ENCODE results near the gene NCK2.

Gene NCK2

GRCh38 chr2:105932582-105932981 is 187.9 kb downstream of the NCK2 start:
- H3K4me3 ChIP-seq (ENCODE audit: severe bottlenecking): no peak overlapping the region
- no peaks in the 10 kb centered on the region for H3K27me3 ChIP-seq (ENCODE audit: insufficient read depth, poor library complexity, severe bottlenecking)
- ATAC-seq (ENCODE audit: low read depth) (no peak), DNase-seq (ENCODE audit: low spot score) (no peak)
- no peak overlapping the region for H3K27ac ChIP-seq (ENCODE audit: poor library complexity, severe bottlenecking)
- TF ChIP-seq, protein P1, sequence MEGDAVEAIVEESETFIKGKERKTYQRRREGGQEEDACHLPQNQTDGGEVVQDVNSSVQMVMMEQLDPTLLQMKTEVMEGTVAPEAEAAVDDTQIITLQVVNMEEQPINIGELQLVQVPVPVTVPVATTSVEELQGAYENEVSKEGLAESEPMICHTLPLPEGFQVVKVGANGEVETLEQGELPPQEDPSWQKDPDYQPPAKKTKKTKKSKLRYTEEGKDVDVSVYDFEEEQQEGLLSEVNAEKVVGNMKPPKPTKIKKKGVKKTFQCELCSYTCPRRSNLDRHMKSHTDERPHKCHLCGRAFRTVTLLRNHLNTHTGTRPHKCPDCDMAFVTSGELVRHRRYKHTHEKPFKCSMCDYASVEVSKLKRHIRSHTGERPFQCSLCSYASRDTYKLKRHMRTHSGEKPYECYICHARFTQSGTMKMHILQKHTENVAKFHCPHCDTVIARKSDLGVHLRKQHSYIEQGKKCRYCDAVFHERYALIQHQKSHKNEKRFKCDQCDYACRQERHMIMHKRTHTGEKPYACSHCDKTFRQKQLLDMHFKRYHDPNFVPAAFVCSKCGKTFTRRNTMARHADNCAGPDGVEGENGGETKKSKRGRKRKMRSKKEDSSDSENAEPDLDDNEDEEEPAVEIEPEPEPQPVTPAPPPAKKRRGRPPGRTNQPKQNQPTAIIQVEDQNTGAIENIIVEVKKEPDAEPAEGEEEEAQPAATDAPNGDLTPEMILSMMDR (IDR thresholded peaks at IDR 0.05; ENCODE audit: poor library complexity, severe bottlenecking): no peak
- H3K36me3 ChIP-seq (ENCODE audit: low read depth): no peaks in the 10 kb centered on the region
- H3K4me1 ChIP-seq (ENCODE audit: insufficient read depth, poor library complexity, severe bottlenecking): no peaks in the 10 kb centered on the region
- no peaks in the 10 kb centered on the region for H3K9me3 ChIP-seq (ENCODE audit: severe bottlenecking)

DNA sequence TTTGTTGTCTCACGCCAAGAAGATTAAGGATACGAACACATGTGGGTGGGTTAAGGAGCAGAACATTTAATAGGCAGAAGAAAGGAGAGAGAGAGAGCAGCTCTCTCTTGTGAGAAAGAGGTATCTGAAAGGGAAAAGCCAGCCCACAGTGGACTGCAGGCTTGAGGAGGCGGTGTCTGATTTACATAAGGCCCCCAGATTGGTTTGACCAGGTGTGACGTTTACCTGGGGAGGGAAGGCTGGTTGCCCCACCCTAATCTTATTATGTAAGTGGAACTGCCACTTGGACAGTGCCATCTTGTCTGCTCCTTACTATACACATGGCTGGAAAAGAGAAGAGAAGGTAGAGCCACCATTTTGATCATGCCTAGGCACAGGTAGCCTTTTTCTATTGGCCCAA is 189.2 kb downstream of the NCK2 start:
- ATAC-seq (ENCODE audit: low read depth) (no peak), DNase-seq (ENCODE audit: low spot score) (no peak)
- no peaks in the 10 kb centered on the region for H3K36me3 ChIP-seq (ENCODE audit: low read depth)
- TF ChIP-seq, protein P1 (IDR thresholded peaks at IDR 0.05; ENCODE audit: poor library complexity, severe bottlenecking): no peak
- H3K27ac ChIP-seq (ENCODE audit: poor library complexity, severe bottlenecking): no peak overlapping the region
- H3K27me3 ChIP-seq (ENCODE audit: insufficient read depth, poor library complexity, severe bottlenecking): no peaks in the 10 kb centered on the region
- H3K4me1 ChIP-seq (ENCODE audit: insufficient read depth, poor library complexity, severe bottlenecking): no peaks in the 10 kb centered on the region
- no peaks in the 10 kb centered on the region for H3K9me3 ChIP-seq (ENCODE audit: severe bottlenecking)
- no peak overlapping the region for H3K4me3 ChIP-seq (ENCODE audit: severe bottlenecking)

DNA sequence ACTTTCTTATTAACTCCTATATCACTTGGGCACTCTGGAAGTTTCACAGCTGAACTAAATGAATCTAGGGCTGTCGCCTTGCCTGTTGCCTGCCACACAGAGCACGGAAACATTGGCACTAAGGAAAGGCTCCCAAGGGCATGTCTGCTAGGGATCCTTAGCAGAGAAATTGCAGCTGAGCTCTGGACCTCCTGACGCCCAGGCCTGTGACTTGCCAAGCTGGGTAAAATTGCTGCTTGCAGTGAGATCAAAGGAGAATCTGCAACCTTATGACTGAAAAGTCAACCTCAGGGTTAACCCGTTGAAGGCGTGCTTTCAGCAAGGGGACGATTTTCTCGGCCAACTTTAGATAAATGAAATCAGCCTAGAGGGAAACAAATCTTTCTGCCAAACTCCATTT is 189.8 kb downstream of the NCK2 start:
- Histone ChIP-seq H3K27me3 (ENCODE audit: insufficient read depth, poor library complexity, severe bottlenecking) (no peaks in the 10 kb centered on the region), H3K36me3 (ENCODE audit: low read depth) (no peaks in the 10 kb centered on the region), H3K9me3 (ENCODE audit: severe bottlenecking) (peaks cover 4% of the 10 kb centered on the region), H3K4me3 (ENCODE audit: severe bottlenecking) (no peak overlapping the region), H3K4me1 (ENCODE audit: insufficient read depth, poor library complexity, severe bottlenecking) (no peaks in the 10 kb centered on the region), H3K27ac (ENCODE audit: poor library complexity, severe bottlenecking) (no peak overlapping the region)
- TF ChIP-seq, protein P1 (IDR thresholded peaks at IDR 0.05; ENCODE audit: poor library complexity, severe bottlenecking): no peak
- ATAC-seq (ENCODE audit: low read depth): no peak
- no peak for DNase-seq (ENCODE audit: low spot score)

DNA sequence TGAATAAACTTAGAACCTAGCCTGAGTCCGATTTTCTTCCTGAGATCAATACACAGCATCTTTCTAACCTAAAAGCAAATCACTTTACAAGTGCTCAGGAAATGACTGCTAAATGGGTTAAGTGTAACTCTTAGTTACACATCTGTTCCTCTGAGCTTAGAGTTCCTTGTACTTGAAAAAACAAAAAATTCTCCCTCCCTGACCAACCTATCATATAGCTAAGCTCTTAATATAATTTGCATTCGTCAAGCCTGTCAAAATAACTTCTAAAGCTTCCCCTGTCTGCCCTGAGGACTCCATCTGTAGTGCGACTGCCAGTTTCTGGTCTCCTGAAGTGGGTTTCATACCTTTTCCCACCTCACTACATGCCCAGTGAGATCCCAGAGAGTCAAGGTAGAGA is 190.4 kb downstream of the NCK2 start:
- Histone ChIP-seq H3K4me1 (ENCODE audit: insufficient read depth, poor library complexity, severe bottlenecking) (no peaks in the 10 kb centered on the region), H3K4me3 (ENCODE audit: severe bottlenecking) (no peak overlapping the region), H3K27ac (ENCODE audit: poor library complexity, severe bottlenecking) (no peak overlapping the region), H3K36me3 (ENCODE audit: low read depth) (no peaks in the 10 kb centered on the region), H3K27me3 (ENCODE audit: insufficient read depth, poor library complexity, severe bottlenecking) (no peaks in the 10 kb centered on the region), H3K9me3 (ENCODE audit: severe bottlenecking) (peaks cover 4% of the 10 kb centered on the region)
- no peak for DNase-seq (ENCODE audit: low spot score)
- no peak for ATAC-seq (ENCODE audit: low read depth)
- TF ChIP-seq, protein P1 (IDR thresholded peaks at IDR 0.05; ENCODE audit: poor library complexity, severe bottlenecking): no peak

GRCh38 chr2:105936954-105937353 is 192.2 kb downstream of the NCK2 start:
- no peak for ATAC-seq (ENCODE audit: low read depth)
- peaks cover 4% of the 10 kb centered on the region for H3K9me3 ChIP-seq (ENCODE audit: severe bottlenecking)
- no peaks in the 10 kb centered on the region for H3K36me3 ChIP-seq (ENCODE audit: low read depth)
- H3K27ac ChIP-seq (ENCODE audit: poor library complexity, severe bottlenecking): no peak overlapping the region
- TF ChIP-seq, protein P1 (IDR thresholded peaks at IDR 0.05; ENCODE audit: poor library complexity, severe bottlenecking): no peak
- H3K4me3 ChIP-seq (ENCODE audit: severe bottlenecking): no peak overlapping the region
- DNase-seq (ENCODE audit: low spot score): no peak
- H3K4me1 ChIP-seq (ENCODE audit: insufficient read depth, poor library complexity, severe bottlenecking): no peaks in the 10 kb centered on the region
- no peaks in the 10 kb centered on the region for H3K27me3 ChIP-seq (ENCODE audit: insufficient read depth, poor library complexity, severe bottlenecking)
